ENCODE results near the gene ATP5PO.

ATP5PO gene

GRCh38 chr21:33872881-33873515 lies 42.6 kb downstream of the ATP5PO start:
- Histone ChIP-seq H4K20me1 (ENCODE audit: control insufficient read depth, insufficient read depth, low read depth, low read length) (no peaks in the 10 kb centered on the region), H3K27ac (ENCODE audit: low read depth, low read length) (no peak overlapping the region), H3K4me1 (ENCODE audit: control insufficient read depth, low read length) (no peaks in the 10 kb centered on the region), H3K4me3 (ENCODE audit: low read length) (no peak overlapping the region), H3K9me2 (replicated peaks; ENCODE audit: control insufficient read depth, low read length) (no peaks in the 10 kb centered on the region), H3K4me2 (ENCODE audit: low read length) (no peak overlapping the region), H3K9me3 (ENCODE audit: control insufficient read depth, insufficient read depth, low read length) (no peaks in the 10 kb centered on the region), H3F3A (ENCODE audit: control insufficient read depth, insufficient read depth) (no peaks in the 10 kb centered on the region), H3K79me2 (ENCODE audit: control insufficient read depth, low read length) (no peaks in the 10 kb centered on the region), H3K27me3 (ENCODE audit: control insufficient read depth, low read length) (no peaks in the 10 kb centered on the region), H3K36me3 (ENCODE audit: control insufficient read depth, low read length) (no peaks in the 10 kb centered on the region)
- no peak for TF ChIP-seq EZH2phosphoT487 (IDR thresholded peaks at IDR 0.05; ENCODE audit: borderline replicate concordance, low read length)
- no peak for TF ChIP-seq CTCF (IDR thresholded peaks at IDR 0.05; ENCODE audit: low read depth, low read length, poor library complexity, severe bottlenecking)

- TF ChIP-seq EZH2phosphoT487 (IDR thresholded peaks at IDR 0.05; ENCODE audit: borderline replicate concordance, low read length) (no peak), CTCF (IDR thresholded peaks at IDR 0.05; ENCODE audit: low read depth, low read length, poor library complexity, severe bottlenecking) (no peak)
- H3K79me2 ChIP-seq (ENCODE audit: control insufficient read depth, low read length): no peaks in the 10 kb centered on the region
- no peaks in the 10 kb centered on the region for H3K9me2 ChIP-seq (replicated peaks; ENCODE audit: control insufficient read depth, low read length)
- H3K4me1 ChIP-seq (ENCODE audit: control insufficient read depth, low read length): no peaks in the 10 kb centered on the region
- no peaks in the 10 kb centered on the region for H3K9me3 ChIP-seq (ENCODE audit: control insufficient read depth, insufficient read depth, low read length)
- H3K4me2 ChIP-seq (ENCODE audit: low read length): no peak overlapping the region
- no peaks in the 10 kb centered on the region for H3K36me3 ChIP-seq (ENCODE audit: control insufficient read depth, low read length)
- no peaks in the 10 kb centered on the region for H3K27me3 ChIP-seq (ENCODE audit: control insufficient read depth, low read length)
- H3F3A ChIP-seq (ENCODE audit: control insufficient read depth, insufficient read depth): no peaks in the 10 kb centered on the region
- H4K20me1 ChIP-seq (ENCODE audit: control insufficient read depth, insufficient read depth, low read depth, low read length): no peaks in the 10 kb centered on the region
- H3K27ac ChIP-seq (ENCODE audit: low read depth, low read length): no peak overlapping the region
- H3K4me3 ChIP-seq (ENCODE audit: low read length): no peak overlapping the region
Measured at GRCh38 chr21:33871171-33871570, 44.4 kb downstream of the ATP5PO start.

DNA sequence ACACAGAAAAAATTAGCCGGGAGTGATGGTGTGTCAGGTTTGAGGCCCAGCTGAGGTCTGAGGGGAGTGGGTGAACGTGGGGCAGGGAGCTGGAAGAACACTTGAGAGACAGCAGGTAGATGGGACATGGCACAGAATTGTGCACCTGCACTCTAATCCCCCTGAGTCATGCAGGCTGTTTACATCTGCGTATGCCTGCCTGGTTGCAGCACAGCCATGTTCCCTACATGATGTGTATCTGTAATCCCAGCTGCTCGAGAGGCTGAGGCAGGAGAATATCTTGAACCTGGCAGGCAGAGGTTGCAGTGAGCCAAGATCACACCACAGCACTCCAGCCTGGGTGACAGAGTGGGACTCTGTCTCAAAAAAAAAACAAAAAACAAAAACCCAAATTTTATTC lies 44.8 kb downstream of the ATP5PO start:
- H3K27ac ChIP-seq (ENCODE audit: low read depth, low read length): no peak overlapping the region
- no peaks in the 10 kb centered on the region for H4K20me1 ChIP-seq (ENCODE audit: control insufficient read depth, insufficient read depth, low read depth, low read length)
- H3F3A ChIP-seq (ENCODE audit: control insufficient read depth, insufficient read depth): no peaks in the 10 kb centered on the region
- H3K27me3 ChIP-seq (ENCODE audit: control insufficient read depth, low read length): no peaks in the 10 kb centered on the region
- H3K4me1 ChIP-seq (ENCODE audit: control insufficient read depth, low read length): no peaks in the 10 kb centered on the region
- TF ChIP-seq CTCF (IDR thresholded peaks at IDR 0.05; ENCODE audit: low read depth, low read length, poor library complexity, severe bottlenecking) (no peak), EZH2phosphoT487 (IDR thresholded peaks at IDR 0.05; ENCODE audit: borderline replicate concordance, low read length) (no peak)
- no peaks in the 10 kb centered on the region for H3K79me2 ChIP-seq (ENCODE audit: control insufficient read depth, low read length)
- no peaks in the 10 kb centered on the region for H3K9me3 ChIP-seq (ENCODE audit: control insufficient read depth, insufficient read depth, low read length)
- H3K9me2 ChIP-seq (replicated peaks; ENCODE audit: control insufficient read depth, low read length): no peaks in the 10 kb centered on the region
- H3K4me2 ChIP-seq (ENCODE audit: low read length): no peak overlapping the region
- H3K4me3 ChIP-seq (ENCODE audit: low read length): no peak overlapping the region
- H3K36me3 ChIP-seq (ENCODE audit: control insufficient read depth, low read length): no peaks in the 10 kb centered on the region

Data from DOHH2 (cell line).